Measurements from ENCODE around the gene ZBTB20. TPM values are rescaled to one million over a fixed set of nuclear protein-coding genes. Genes with fewer than 3 reads are reported as not detected.

ZBTB20 gene
- polyA plus RNA-seq, 1 donor from 2014 or later: 4.8 TPM

DNA sequence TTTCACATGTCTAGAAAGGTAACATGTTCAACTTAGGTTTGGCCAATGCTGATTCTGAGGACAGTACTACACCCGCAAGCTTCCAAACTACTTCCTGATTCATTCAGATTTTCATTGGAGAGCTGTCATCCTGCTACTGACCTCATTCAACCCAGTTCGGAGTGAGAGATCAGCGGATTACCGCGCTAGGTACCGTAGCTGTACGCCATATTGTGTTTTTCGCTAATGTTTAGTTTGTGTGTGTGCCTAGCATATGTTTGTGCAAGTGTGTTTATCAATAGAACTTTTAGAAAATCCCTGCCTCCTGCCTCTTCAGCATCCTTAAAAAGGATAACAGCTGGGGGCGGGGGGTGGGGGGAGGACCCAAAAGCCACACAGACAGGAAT lies 1.1 kb downstream of the ZBTB20 start:
- no peaks in the 10 kb centered on the region for H3K27me3 ChIP-seq (ENCODE audit: insufficient read depth, low read depth, low read length)
- peak overlapping the region; percentile 83 for H3K4me3 ChIP-seq (ENCODE audit: low read length)
- H3K36me3 ChIP-seq (ENCODE audit: insufficient read depth, low read length): no peaks in the 10 kb centered on the region
- TF ChIP-seq, protein P1, sequence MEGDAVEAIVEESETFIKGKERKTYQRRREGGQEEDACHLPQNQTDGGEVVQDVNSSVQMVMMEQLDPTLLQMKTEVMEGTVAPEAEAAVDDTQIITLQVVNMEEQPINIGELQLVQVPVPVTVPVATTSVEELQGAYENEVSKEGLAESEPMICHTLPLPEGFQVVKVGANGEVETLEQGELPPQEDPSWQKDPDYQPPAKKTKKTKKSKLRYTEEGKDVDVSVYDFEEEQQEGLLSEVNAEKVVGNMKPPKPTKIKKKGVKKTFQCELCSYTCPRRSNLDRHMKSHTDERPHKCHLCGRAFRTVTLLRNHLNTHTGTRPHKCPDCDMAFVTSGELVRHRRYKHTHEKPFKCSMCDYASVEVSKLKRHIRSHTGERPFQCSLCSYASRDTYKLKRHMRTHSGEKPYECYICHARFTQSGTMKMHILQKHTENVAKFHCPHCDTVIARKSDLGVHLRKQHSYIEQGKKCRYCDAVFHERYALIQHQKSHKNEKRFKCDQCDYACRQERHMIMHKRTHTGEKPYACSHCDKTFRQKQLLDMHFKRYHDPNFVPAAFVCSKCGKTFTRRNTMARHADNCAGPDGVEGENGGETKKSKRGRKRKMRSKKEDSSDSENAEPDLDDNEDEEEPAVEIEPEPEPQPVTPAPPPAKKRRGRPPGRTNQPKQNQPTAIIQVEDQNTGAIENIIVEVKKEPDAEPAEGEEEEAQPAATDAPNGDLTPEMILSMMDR (IDR thresholded peaks at IDR 0.05; ENCODE audit: poor library complexity, severe bottlenecking): no peak
- TF ChIP-seq EZH2 (IDR thresholded peaks at IDR 0.05; ENCODE audit: borderline replicate concordance, insufficient read depth, low read length, poor library complexity, severe bottlenecking) (no peak), RAD21 (conservative IDR thresholded peaks at IDR 0.05) (no peak), EP300 (conservative IDR thresholded peaks at IDR 0.05; ENCODE audit: poor library complexity, severe bottlenecking) (no peak), SMC3 (conservative IDR thresholded peaks at IDR 0.05; ENCODE audit: poor library complexity) (peak; percentile 23), POLR2AphosphoS5 (IDR thresholded peaks at IDR 0.05) (peak; percentile 35), TAF1 (IDR thresholded peaks at IDR 0.05; ENCODE audit: low read depth) (no peak), MXI1 (conservative IDR thresholded peaks at IDR 0.05; ENCODE audit: poor library complexity, severe bottlenecking) (peak; percentile 27)
- TF ChIP-seq, protein P2, sequence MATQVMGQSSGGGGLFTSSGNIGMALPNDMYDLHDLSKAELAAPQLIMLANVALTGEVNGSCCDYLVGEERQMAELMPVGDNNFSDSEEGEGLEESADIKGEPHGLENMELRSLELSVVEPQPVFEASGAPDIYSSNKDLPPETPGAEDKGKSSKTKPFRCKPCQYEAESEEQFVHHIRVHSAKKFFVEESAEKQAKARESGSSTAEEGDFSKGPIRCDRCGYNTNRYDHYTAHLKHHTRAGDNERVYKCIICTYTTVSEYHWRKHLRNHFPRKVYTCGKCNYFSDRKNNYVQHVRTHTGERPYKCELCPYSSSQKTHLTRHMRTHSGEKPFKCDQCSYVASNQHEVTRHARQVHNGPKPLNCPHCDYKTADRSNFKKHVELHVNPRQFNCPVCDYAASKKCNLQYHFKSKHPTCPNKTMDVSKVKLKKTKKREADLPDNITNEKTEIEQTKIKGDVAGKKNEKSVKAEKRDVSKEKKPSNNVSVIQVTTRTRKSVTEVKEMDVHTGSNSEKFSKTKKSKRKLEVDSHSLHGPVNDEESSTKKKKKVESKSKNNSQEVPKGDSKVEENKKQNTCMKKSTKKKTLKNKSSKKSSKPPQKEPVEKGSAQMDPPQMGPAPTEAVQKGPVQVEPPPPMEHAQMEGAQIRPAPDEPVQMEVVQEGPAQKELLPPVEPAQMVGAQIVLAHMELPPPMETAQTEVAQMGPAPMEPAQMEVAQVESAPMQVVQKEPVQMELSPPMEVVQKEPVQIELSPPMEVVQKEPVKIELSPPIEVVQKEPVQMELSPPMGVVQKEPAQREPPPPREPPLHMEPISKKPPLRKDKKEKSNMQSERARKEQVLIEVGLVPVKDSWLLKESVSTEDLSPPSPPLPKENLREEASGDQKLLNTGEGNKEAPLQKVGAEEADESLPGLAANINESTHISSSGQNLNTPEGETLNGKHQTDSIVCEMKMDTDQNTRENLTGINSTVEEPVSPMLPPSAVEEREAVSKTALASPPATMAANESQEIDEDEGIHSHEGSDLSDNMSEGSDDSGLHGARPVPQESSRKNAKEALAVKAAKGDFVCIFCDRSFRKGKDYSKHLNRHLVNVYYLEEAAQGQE (IDR thresholded peaks at IDR 0.05; ENCODE audit: borderline replicate concordance): peak; percentile 6
- H3K9me3 ChIP-seq (ENCODE audit: low read length): no peaks in the 10 kb centered on the region
- H3K4me2 ChIP-seq (ENCODE audit: low read length): peak overlapping the region; percentile 45
- H4K20me1 ChIP-seq (ENCODE audit: insufficient read depth): no peaks in the 10 kb centered on the region
- H3K9me2 ChIP-seq (ENCODE audit: insufficient read depth, low read length): no peaks in the 10 kb centered on the region
- peaks cover 3% of the 10 kb centered on the region for H3K79me2 ChIP-seq (replicated peaks; ENCODE audit: insufficient read depth, low read length)
- H3F3A ChIP-seq (ENCODE audit: insufficient read depth, low read length, poor library complexity, severe bottlenecking): peaks cover 4% of the 10 kb centered on the region
- peak overlapping the region; percentile 28 for H2AFZ ChIP-seq (ENCODE audit: low read depth, low read length)
- peak overlapping the region; percentile 85 for H3K9ac ChIP-seq (ENCODE audit: low read length)
- H3K27ac ChIP-seq (ENCODE audit: low read length): peak overlapping the region; percentile 81

DNA sequence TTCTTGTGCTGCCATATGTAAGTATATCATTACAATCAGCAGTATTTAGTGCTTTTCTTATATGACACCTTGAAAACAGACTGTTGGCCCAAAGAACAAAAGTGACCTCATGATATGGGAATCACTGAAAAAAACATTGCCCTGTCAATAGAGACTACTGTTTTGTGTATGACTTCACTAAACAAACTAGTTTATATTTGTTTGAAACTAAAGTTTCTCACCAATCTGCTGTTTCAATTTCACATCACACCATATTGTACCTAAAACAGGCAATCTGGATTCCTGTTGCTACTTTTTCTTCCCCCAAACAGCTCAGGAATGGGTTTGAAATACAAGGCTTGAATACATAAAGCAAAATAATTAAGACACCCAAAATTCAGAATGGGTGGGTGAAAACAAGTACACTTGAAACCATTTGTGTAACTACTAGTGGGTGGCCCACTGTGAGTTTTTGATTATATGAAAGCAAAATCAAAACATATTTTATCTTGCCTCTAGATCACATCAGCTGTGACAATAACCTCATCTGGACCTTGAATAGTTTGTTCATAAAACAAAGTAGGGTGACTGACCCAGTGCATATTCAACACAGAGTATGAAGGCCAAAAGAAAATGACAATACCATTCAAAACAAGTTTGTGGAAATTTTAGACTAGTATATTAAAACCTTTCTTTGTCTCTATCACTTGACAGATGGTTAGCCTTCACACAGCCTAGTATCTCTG lies 5.9 kb downstream of the ZBTB20 start:
- Histone ChIP-seq H4K20me1 (ENCODE audit: insufficient read depth) (no peaks in the 10 kb centered on the region), H3K4me3 (ENCODE audit: low read length) (no peak overlapping the region), H3F3A (ENCODE audit: insufficient read depth, low read length, poor library complexity, severe bottlenecking) (no peaks in the 10 kb centered on the region), H3K27ac (ENCODE audit: low read length) (no peak overlapping the region), H3K9me3 (ENCODE audit: low read length) (no peaks in the 10 kb centered on the region), H3K27me3 (ENCODE audit: insufficient read depth, low read depth, low read length) (no peaks in the 10 kb centered on the region), H3K36me3 (ENCODE audit: insufficient read depth, low read length) (no peaks in the 10 kb centered on the region), H3K4me2 (ENCODE audit: low read length) (no peak overlapping the region), H2AFZ (ENCODE audit: low read depth, low read length) (no peak overlapping the region), H3K9me2 (ENCODE audit: insufficient read depth, low read length) (no peaks in the 10 kb centered on the region), H3K79me2 (replicated peaks; ENCODE audit: insufficient read depth, low read length) (peaks cover 3% of the 10 kb centered on the region), H3K9ac (ENCODE audit: low read length) (no peak overlapping the region)
- TF ChIP-seq EZH2 (IDR thresholded peaks at IDR 0.05; ENCODE audit: borderline replicate concordance, insufficient read depth, low read length, poor library complexity, severe bottlenecking) (no peak), EP300 (conservative IDR thresholded peaks at IDR 0.05; ENCODE audit: poor library complexity, severe bottlenecking) (no peak), SMC3 (conservative IDR thresholded peaks at IDR 0.05; ENCODE audit: poor library complexity) (no peak), RAD21 (conservative IDR thresholded peaks at IDR 0.05) (no peak), POLR2AphosphoS5 (IDR thresholded peaks at IDR 0.05) (no peak)

All from neural cell (in vitro differentiated cells).